ENCODE data around the gene PPP2R2C.

The PPP2R2C gene

GRCh38 chr4:6327220-6327917 is 145.0 kb downstream of the PPP2R2C start:
- peak; percentile 88 for TF ChIP-seq CTCF (conservative IDR thresholded peaks at IDR 0.05; ENCODE audit: low read depth, low read length)
- DNase-seq (ENCODE audit: low read depth): peak; percentile 78

DNA sequence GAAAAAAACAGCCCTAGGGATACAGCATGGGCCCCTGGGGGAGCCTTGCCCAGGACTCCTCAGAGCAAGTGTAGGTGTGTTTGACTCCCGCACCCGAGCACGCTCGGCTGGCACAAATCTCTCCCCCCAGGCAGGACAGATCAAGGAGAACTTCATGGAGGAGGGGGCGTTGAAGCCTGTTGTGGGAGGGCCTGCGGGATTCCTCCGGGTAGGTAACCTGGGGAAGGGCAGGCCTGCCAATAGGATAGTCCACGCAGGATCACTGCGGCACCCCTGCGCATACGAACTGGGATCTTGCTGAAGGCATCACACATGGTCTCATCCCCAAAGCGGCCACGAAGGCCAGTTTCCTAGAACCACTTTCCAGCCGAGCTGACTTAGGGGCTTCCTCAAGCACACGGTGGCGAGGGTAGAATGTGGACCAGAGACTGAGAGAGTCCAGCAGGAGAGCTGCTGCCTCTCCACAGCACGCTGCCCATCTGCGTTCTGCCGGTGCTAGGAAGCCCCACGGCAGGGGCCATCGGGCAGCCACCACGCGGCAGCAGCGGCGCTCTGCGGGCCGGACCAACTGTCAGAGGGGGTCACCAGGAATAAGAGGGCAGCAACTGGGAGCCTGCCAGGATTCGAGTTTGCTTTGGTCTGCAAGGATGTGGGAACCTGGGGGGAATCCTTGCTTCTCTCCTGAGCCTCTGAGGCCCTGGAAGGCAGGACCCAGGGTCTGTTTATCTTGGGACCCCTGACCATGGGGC is 145.9 kb downstream of the PPP2R2C start:
- TF ChIP-seq CTCF (conservative IDR thresholded peaks at IDR 0.05; ENCODE audit: low read depth, low read length): no peak
- DNase-seq (ENCODE audit: low read depth): no peak
- no peak overlapping the region for H3K4me3 ChIP-seq (ENCODE audit: low read depth, low read length)

More at GRCh38 chr4:6327220-6327917, 145.0 kb downstream of the PPP2R2C start:
- H3K4me3 ChIP-seq (ENCODE audit: low read depth, low read length): no peak overlapping the region

- TF ChIP-seq CTCF (conservative IDR thresholded peaks at IDR 0.05; ENCODE audit: low read depth, low read length): no peak
- H3K4me3 ChIP-seq (ENCODE audit: low read depth, low read length): no peak overlapping the region
- no peak for DNase-seq (ENCODE audit: low read depth)
Observed at GRCh38 chr4:6325788-6326290, 146.6 kb downstream of the PPP2R2C start.

DNA sequence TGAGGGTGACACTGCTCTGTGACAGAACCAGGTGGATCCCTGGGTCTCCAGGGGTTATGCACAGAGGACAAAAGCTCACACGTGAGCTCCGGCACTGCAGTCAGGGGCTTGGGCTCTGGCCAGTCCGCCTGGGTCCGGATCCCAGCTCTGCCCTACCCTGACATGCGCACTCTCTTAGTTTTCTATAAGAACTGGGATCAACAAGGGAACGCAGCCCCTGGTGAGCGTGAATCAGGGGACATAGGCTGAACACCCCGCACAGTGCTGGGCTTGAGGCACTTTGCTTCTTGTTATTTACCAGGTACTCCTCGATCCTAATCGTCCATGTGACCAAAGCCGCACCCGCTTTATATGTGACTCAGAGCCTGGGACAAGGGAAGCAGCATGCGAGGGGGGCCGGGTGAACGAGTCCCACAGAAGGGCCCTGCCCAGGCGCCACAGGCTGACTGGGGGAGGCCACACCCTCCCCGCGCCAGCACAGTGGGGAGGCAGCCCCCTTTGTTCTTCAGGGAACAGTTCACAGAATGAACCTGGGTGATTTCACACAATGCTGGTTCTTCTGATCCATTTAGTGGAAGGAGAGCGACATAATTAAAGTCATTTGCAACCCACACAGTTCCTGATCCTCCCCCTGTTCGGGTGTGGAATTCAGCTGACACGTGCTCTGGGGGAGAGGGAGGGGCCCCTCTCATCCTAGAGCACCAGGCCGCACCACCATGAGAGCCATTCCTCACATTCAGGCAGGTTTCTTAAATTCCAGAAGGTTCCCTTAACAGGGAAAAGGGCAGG is 147.2 kb downstream of the PPP2R2C start:
- DNase-seq (ENCODE audit: low read depth): peak; percentile 16
- no peak for TF ChIP-seq CTCF (conservative IDR thresholded peaks at IDR 0.05; ENCODE audit: low read depth, low read length)
- no peak overlapping the region for H3K4me3 ChIP-seq (ENCODE audit: low read depth, low read length)

- no peak overlapping the region for H3K4me3 ChIP-seq (ENCODE audit: low read depth, low read length)
- no peak for TF ChIP-seq CTCF (conservative IDR thresholded peaks at IDR 0.05; ENCODE audit: low read depth, low read length)
- no peak for DNase-seq (ENCODE audit: low read depth)
Observed at GRCh38 chr4:6324461-6324998, 147.9 kb downstream of the PPP2R2C start.

DNA sequence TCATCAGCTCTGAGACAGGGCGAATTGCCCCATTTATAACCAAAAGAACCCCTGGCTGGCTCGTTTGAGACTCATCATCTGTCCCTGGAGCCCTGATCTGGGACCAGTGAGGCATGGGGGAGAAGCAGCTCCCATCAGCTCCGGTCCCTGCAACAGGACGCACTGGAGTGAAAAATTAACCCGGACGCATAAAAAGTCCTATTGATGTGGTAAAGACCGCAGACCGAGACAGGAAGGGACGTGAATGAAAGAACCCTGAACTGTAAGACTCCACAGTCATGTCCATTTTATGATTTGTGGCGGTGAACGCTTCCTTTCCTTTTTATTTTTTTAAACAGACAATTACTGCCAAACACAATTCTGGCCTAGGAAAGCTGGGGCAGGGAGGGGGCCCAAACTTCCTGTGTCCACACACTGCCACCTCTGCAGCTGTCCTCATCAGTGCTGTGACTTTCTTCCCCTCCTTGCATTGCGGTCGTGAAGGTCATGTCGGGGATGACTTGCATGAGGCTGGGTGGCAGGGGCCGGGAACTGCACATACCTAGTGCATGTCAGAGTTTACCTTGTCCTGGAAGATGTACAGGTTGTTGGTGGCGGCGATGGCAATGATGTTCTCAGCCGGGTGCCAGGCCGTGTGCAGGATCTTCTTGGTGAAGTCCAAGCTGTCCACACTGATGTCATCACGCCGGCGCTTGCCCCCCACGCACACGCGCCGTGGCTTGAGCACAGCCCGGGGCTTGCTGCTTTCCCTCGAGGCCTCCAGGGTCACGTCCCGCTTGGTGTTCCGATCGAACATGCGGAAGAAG is 149.4 kb downstream of the PPP2R2C start:
- no peak overlapping the region for H3K4me3 ChIP-seq (ENCODE audit: low read depth, low read length)
- no peak for TF ChIP-seq CTCF (conservative IDR thresholded peaks at IDR 0.05; ENCODE audit: low read depth, low read length)
- no peak for DNase-seq (ENCODE audit: low read depth)
